HK-2 (cell line): ENCODE measurements around the gene PADI1.

Experiments used
- DNase-seq: peaks from one replicate; pipeline ENCODE4 v3.0.0-alpha.2; 2018; ENCODE audit not compliant: unreplicated experiment

The PADI1 gene

DNA sequence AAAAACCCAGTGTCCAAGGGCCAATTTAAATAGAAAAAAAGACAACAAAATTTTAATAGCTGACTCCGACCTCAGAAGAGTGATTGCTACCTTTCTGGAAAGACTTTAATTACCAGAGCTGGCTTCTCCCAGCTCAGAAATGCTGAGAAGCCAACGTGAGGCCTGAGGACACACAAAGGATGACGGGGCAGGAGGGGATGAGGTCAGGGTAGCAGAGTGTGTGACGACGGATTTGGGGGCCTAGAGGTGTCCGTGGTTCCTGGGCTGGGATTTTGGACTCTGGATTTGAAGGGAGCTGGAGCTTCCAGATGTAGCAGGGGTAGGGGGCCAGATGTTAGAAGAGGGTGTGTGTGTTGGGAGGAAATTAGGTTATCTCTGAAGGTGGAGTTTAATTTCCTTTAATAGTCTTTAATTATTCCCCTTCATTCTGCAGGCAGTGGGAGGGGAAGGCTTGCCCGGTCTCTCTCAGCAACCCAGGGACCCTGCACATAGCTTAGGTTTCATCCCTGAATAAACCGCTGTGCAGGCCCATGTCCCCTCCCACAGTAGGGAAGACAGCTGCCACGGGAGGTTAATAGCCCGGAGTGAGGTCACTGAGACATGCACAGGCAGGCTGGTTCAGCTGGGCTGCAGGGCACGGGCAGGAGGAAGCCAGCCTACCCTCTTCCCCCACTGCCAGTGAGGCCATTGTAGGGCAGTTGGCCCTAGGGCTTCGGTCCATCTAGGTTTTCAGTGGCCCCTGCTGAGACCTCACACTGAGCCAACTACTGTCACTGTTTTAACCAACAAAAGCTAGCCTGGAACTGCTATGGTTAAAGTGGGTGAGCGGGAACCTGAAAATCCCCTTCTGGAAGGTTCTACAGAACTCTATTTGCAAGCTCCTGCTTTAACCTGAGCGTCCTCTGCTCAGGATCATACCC is 40.2 kb downstream of the PADI1 start:
- DNase-seq: no peak

GRCh38 chr1:17245816-17246325 is 40.9 kb downstream of the PADI1 start:
- no peak for DNase-seq

GRCh38 chr1:17246971-17247370 is 42.0 kb downstream of the PADI1 start:
- no peak for DNase-seq

GRCh38 chr1:17248781-17249180 is 43.9 kb downstream of the PADI1 start, which contains the start of gene PADI3:
PADI3 (plus strand) TSS chr1:17249098; CDS start chr1:17249138, 40 bp downstream.
- no peak for DNase-seq

GRCh38 chr1:17250601-17251000 is 45.7 kb downstream of the PADI1 start:
- DNase-seq: peak; percentile 77

DNA sequence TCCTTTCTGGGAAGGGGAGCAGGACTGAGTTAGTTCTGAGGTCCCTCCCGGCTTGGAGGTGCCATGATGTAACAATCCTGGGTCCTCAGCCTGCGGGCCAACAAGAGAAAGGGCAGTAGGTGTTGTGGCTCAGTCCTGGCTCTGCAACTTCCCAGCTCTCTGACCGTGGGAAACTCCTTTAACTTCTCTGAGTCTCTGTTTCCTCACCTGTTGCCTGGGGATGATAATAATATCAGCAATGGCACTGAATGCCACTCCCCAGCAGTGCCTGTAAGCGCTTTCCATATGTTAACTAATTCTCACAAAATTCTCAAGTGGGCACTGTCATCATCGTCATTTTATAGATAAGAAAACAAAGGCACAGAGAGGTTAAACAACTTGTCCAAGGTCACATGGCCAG is 46.3 kb downstream of the PADI1 start:
- DNase-seq: no peak

DNA sequence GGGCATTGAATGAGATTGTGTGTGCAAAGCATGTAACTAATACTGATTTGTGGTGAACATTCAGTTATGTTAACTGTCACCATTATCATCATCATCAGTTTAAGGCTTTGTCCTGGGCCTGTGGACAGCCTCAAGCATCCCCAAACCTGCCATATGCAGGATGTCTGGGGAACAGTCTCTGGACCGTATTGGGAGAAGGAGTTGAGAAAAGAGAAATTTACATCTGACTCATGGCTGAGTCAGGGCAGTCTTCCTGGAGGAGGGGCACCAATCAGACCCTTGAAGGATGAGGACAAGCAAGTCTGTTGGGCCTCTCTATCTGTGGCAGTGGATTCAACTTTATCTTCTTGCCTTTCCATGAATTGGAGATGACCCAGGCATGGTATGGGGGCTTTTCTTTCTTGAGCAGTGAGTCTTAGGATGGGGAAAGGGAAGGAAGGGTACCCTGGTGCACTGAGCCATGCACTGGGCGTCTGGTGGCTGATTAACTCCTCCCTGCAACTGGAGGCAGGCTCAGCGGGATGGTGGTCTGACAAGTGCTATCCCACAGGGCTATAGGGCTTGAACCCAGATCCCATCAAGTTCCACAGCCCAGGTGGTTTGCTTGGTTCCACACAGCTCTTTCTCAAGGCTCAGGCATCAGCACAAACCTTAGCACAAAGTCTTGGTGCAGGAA is 46.9 kb downstream of the PADI1 start:
- peak; percentile 31 for DNase-seq

DNA sequence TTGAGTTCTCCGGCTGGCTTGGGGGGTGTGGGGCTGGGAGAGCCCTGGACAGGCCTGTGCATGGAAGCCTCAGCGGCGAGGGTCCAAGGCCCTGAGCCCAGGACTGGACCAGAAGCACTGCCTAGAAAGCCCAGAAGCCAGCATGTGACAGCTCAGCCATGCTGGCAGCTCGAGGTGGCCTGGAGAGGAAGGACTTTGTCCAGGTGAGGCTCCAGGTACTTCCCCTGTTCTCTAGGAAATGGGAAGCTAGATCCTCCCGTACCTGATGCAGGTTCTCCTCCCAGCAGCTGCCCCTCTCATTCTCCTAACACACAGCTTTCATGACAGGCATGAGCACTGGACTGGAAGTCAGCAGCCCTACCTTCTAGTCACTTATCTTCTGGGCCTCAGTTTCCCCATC is 50.4 kb downstream of the PADI1 start:
- DNase-seq: no peak

DNA sequence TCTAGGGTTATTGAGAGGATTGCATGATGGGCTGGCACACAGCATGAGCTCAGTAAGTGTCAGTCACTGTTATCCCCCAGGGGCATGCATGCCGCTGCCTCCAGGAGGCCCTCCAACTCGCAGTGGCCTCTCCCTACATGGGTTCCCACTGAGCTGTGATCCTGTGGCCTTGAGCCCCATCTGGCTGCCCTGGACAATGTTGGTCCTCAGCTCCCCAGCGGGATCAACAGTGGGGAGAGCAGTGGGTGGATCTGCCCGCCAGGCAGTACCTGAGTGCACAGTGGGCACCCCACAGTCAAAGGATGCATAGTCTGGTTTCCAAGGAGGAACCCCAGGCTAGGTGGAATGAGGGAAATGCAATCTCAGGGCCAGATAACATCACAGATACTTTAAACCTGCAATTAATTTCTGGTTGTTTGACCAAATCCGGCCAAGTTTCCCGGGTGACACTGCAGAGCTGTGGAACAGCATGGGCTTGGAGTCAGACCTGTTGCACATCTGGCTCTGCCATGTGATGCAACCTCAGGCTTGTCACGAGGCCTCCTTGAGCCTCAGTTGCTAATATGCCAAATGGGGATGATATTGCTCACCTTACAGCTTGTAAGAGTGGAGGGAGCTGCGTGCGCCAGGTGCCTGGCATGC is 53.3 kb downstream of the PADI1 start:
- no peak for DNase-seq

- no peak for DNase-seq
These were observed 53.8 kb downstream of the PADI1 start for GRCh38 chr1:17258758-17259130.

GRCh38 chr1:17259233-17259873 is 54.4 kb downstream of the PADI1 start:
- no peak for DNase-seq

DNA sequence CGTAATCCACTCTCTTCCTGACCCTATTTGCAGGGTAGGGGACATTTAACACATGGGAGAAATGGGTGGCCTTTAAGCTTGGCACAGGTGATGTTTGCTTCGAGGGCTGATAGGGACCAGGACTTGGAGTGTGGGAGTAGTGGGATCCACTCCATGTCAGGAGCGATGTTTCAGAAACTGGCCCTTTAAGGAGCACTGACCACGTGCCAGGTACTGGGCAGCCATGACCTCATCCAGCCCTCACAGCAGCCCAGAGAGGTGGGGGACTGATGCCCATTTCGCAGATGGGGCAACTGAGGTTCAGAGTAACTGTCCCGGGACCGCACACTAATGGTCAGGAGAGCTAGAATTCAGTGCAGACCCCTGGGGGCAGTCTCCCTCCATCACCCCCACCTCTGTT is 55.3 kb downstream of the PADI1 start:
- no peak for DNase-seq

DNA sequence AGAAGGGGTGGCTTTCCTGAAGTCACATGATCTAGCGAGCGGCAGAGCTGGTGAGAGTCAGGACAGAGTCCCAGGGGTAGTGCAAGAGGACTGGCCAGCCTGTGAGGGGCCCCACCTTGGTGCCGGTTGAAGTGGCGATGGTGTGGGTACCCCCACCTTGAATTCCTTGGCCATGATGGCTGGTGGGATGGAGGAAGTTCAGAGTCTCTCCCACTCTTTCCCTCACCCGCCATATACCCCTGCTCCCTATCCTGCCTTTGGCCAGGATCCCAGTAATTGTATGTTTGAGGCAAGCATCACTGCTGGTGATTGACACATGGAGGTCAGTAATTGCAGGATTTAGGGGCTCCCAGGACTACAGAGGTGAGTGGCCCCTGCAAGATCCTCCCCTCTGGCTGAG is 55.8 kb downstream of the PADI1 start:
- no peak for DNase-seq

DNA sequence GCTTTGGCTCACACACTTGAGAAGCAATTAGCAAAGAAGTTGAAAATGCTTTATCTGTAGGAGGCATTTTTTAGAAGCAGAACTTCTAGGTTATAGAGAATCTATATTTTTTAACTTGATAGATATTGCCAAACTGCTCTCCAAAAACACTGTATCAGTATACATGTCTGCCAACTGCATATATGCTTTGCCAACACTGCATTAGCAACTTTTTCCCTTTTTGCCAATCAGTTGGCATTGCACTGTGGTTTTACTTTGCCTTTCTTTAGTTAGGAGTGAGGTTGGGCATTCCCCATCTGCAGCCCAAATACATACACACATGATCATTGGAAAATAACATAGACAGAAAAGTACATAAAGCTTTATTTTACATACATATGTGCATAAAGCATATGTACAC is 59.0 kb downstream of the PADI1 start:
- no peak for DNase-seq

- DNase-seq: no peak
These were observed 59.5 kb downstream of the PADI1 start for GRCh38 chr1:17264470-17264869.

DNA sequence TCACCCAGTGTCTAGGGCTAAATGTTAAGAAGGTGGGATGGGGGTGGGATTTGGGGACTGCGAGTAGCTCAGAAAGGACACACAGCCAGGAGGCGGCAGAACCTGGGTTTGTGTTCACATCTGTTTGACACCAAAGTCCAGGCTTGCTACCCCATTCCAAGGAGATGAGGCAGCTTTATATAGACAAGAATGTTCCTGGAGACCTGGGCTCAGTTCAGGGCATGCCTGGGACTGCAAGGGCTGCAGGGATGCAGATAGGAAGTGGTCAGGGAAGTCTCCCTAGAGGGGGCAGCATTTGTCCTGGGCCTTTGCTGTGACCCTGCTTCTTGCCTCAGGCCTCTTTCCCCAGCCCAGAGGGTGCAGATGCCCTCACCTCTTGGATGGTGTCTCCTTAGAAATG is 60.2 kb downstream of the PADI1 start:
- DNase-seq: no peak

DNA sequence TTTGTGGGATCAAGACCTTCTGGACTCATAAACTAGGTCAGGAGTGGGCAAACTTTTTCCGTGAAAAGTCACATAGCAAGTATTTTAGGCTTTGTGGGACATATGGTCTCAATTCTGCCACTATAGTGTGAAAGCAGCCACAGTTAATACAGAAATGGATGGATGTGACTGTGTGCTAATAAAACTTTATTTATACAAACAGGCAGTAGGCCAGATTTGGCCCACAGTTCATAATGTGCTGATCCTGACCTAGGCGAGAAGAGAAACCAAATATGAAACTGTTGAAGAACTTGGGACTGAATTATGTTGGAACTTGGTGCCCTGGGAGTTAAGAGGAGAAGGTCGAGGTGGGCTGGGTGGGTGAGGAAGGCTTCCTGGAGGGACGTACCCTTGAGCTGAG is 61.0 kb downstream of the PADI1 start:
- DNase-seq: no peak

DNA sequence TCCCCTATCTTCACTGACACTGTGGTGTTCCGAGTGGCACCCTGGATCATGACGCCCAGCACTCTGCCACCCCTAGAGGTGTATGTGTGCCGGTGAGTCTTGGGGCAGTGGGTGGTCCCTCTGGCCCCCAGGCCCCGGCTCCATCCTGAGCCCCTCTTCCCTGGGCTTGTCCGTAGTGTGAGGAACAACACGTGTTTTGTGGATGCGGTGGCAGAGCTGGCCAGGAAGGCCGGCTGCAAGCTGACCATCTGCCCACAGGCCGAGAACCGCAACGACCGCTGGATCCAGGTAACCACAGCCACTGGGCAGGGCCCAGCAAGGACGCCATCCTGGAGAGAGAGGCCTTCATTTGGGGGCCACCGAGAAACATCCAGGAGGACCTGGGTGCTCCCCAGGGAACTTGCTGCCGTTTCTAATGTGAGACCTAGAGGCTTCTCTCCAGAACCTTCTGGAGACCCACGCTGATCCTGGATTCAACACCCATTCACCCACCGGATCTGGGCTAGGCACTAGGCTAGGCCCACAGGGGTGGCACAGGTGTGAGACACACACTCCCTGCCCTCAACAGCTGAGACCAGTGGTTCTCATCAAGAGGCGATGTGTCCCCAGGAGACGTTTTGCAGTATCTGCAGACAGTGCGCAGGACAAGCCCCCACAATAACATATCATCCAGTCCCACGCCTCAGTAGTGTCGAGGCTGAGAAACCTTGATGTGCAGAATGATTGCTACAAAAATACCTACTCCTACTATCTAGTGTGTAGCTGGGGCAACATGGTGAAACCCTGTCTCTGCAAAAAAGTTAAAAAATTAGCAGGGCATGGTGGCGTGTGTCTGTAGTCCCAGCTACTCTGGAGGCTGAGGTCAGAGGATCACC is 66.2 kb downstream of the PADI1 start:
- no peak for DNase-seq

DNA sequence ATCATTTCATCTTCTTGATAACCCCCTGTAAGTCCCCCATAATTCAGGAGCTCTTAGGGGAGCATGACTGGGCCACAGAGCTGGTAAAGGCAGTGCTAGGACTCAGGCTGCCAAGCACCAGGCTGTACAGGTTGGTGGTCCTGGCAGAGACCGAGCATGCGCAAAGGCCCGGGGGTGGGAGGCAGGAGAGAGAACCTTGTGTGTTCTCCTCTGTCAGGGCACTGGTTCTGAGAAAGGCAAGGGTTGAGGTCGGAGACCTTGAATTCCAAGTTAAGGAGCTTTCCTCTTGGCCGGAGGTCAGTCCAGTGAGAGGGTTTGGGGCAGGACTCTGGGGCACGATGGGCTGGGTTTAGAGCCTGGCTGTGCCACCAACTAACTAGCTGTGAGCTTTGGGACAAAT is 67.1 kb downstream of the PADI1 start:
- no peak for DNase-seq

GRCh38 chr1:17272646-17273045 is 67.7 kb downstream of the PADI1 start:
- DNase-seq: no peak

DNA sequence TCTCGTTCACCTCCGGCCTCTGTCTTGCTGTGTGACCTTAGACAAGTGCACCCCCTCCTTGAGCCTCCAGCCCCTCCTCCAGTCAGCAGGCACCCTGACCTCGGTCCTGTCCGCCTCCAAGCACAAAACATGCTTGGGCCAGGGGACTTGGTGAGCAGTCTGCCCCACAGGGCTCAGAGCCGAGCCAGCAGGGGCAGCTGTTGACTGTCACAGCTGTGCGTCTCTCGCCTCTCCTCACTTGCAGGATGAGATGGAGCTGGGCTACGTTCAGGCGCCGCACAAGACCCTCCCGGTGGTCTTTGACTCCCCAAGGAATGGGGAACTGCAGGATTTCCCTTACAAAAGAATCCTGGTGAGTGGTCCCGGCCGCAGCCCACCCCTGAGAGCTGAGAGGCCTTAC is 68.2 kb downstream of the PADI1 start:
- DNase-seq: no peak
